HepG2 (cell line): ENCODE measurements around the gene BGN. TPM values are rescaled to one million over a fixed set of nuclear protein-coding genes. Genes with fewer than 3 reads are reported as not detected.

Experiments used
- ADNP ChIP-seq: sonication (generic); formaldehyde crosslinking; IDR thresholded peaks from 2 replicates; pipeline ENCODE4 v1.4.0; 2020; ENCODE audit warnings: missing genetic modification reagents
- BCL6 ChIP-seq: IDR thresholded peaks from 2 replicates; pipeline ENCODE4 v1.6.1; 2016; ENCODE audit warnings: missing genetic modification reagents, missing compliant biosample characterization
- CBX5 ChIP-seq: sonication (generic); formaldehyde crosslinking; IDR thresholded peaks from 2 replicates; pipeline ENCODE4 v1.4.0; 2020; ENCODE audit warnings: missing genetic modification reagents, borderline replicate concordance
- MXD4 ChIP-seq: IDR thresholded peaks from 2 replicates; pipeline ENCODE4 v1.6.1; 2016; ENCODE audit warnings: mild to moderate bottlenecking, missing biosample characterization, missing genetic modification reagents
- MZF1 ChIP-seq: sonication (generic); formaldehyde crosslinking; IDR thresholded peaks from 2 replicates; pipeline ENCODE4 v1.8.1; 2023; ENCODE audit warnings: mild to moderate bottlenecking, missing genetic modification reagents, borderline replicate concordance
- NKX3-1 ChIP-seq: sonication (generic); formaldehyde crosslinking; IDR thresholded peaks from 2 replicates; pipeline ENCODE4 v1.5.0; 2020; ENCODE audit warnings: missing genetic modification reagents
- NR2F2 ChIP-seq: IDR thresholded peaks from 2 replicates; pipeline ENCODE4 v1.6.1; 2012; ENCODE audit warnings: low read depth, inconsistent platforms, borderline replicate concordance
- SMAD9 ChIP-seq: sonication (generic); formaldehyde crosslinking; IDR thresholded peaks from 2 replicates; pipeline ENCODE4 v1.5.1; 2020; ENCODE audit warnings: mild to moderate bottlenecking, missing genetic modification reagents
- TBX2 ChIP-seq: sonication (generic); formaldehyde crosslinking; IDR thresholded peaks from 2 replicates; pipeline ENCODE4 v1.5.0; 2020; ENCODE audit warnings: missing genetic modification reagents, mild to moderate bottlenecking, borderline replicate concordance
- ZBTB20 ChIP-seq: sonication (generic); formaldehyde crosslinking; IDR thresholded peaks from 2 replicates; pipeline ENCODE4 v1.8.1; 2023; ENCODE audit warnings: missing genetic modification reagents, low read depth, mild to moderate bottlenecking, borderline replicate concordance
- ZBTB3 ChIP-seq: sonication (generic); formaldehyde crosslinking; IDR thresholded peaks from 2 replicates; pipeline ENCODE4 v1.4.0; 2020; ENCODE audit warnings: low read depth, mild to moderate bottlenecking, moderate library complexity, missing genetic modification reagents, borderline replicate concordance
- ZBTB7B ChIP-seq: sonication (generic); formaldehyde crosslinking; IDR thresholded peaks from 2 replicates; pipeline ENCODE4 v1.4.0; 2020; ENCODE audit warnings: missing genetic modification reagents
- ZNF317 ChIP-seq: sonication (generic); formaldehyde crosslinking; IDR thresholded peaks from 2 replicates; pipeline ENCODE4 v1.5.0; 2020; ENCODE audit warnings: mild to moderate bottlenecking, missing genetic modification reagents
- ZNF33B ChIP-seq: sonication (generic); formaldehyde crosslinking; IDR thresholded peaks from 2 replicates; pipeline ENCODE4 v1.5.1; 2020; ENCODE audit warnings: mild to moderate bottlenecking, missing genetic modification reagents
- ZNF749 ChIP-seq: sonication (generic); formaldehyde crosslinking; IDR thresholded peaks from 2 replicates; pipeline ENCODE4 v1.8.0; 2022; ENCODE audit warnings: mild to moderate bottlenecking, missing genetic modification reagents, moderate library complexity, borderline replicate concordance
- ZNF788 ChIP-seq: sonication (generic); formaldehyde crosslinking; IDR thresholded peaks from 2 replicates; pipeline ENCODE4 v1.5.0; 2020; ENCODE audit warnings: mild to moderate bottlenecking, missing genetic modification reagents, borderline replicate concordance
- polyA plus RNA-seq, 8 experiments: library from polyadenylated mRNA; depleted of rRNA in 3 of 8; stranded (reverse) in 7 of 8; unstranded in 1 of 8; fragments of >200 nt; fragmentation: Illumina TruSeq in 4 of 8; extraction: Trizol in 4 of 8; gene quantifications; 2 replicates each; pipeline versions ENCODE4 v1.2.1 to v1.2.3, GENCODE V29; 2011 to 2016; ENCODE audit warnings: low read depth in 4 of 8, missing spikeins in 1 of 8, mixed read lengths in 1 of 8; ENCODE audit not compliant: insufficient read depth in 1 of 8
- total RNA-seq, 5 experiments: library from RNA; depleted of rRNA; stranded (reverse); fragments of >200 nt; fragmentation: Illumina TruSeq; extraction: Trizol; gene quantifications; 2 replicates each; pipeline ENCODE4 v1.2.3, GENCODE V29; 2016; ENCODE audit warnings: low read depth in 1 of 5
- TF ChIP-seq, protein P1 (sequence below): sonication (generic); formaldehyde crosslinking; IDR thresholded peaks from 2 replicates; pipeline ENCODE4 v1.4.0; 2020; ENCODE audit warnings: missing genetic modification reagents
- TF ChIP-seq, protein P2 (sequence below): sonication (generic); formaldehyde crosslinking; IDR thresholded peaks from 2 replicates; pipeline ENCODE4 v1.4.0; 2020; ENCODE audit warnings: mild to moderate bottlenecking, missing genetic modification reagents

BGN gene
- total and polyA plus RNA-seq, 2 of the 13 experiments (the other 11 are each of a cell fraction or from before 2014, with no cell fraction given) = 0.18 to 0.63 TPM

DNA sequence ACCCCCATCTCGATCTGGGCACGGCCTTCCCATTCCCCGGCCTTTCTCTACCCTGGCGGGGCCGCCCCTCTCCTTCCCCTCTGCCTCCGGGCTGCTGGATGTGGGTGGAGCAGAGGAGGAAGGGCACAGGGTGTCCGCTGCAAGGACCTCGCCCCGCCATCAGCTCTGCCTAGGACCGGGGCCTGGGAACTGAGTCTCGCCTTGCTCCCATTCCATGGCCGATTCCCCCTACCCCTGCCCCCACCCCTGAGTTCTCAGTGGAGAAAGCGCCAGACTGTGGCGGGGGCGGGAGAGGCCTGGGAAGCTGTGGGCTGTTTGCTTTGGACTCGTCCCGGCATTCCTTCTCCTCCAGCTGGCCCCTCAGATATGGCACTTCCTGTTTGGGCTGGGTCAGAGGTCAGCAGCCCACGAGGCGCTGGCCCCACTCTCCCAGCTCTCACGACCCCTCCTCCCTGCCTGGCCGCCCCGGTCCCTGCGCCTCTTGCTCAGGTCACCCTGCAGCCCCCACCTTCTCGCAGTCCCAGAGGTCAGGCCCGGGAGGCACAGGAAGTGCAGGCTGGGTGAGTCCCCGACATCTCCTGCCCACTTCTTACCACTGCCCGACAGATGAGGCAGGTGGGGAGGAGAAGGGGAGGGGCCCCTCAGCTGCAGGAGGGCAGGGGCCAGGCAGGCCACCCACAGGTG lies 6.4 kb upstream of the BGN start (continued):
- TF ChIP-seq, protein P1, sequence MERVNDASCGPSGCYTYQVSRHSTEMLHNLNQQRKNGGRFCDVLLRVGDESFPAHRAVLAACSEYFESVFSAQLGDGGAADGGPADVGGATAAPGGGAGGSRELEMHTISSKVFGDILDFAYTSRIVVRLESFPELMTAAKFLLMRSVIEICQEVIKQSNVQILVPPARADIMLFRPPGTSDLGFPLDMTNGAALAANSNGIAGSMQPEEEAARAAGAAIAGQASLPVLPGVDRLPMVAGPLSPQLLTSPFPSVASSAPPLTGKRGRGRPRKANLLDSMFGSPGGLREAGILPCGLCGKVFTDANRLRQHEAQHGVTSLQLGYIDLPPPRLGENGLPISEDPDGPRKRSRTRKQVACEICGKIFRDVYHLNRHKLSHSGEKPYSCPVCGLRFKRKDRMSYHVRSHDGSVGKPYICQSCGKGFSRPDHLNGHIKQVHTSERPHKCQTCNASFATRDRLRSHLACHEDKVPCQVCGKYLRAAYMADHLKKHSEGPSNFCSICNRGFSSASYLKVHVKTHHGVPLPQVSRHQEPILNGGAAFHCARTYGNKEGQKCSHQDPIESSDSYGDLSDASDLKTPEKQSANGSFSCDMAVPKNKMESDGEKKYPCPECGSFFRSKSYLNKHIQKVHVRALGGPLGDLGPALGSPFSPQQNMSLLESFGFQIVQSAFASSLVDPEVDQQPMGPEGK (CRISPR knock-in tag) = peak; percentile 81; the same call in 1 of the 2 replicates
- TF ChIP-seq MZF1 (CRISPR knock-in tag) (no peak), MXD4 (CRISPR knock-in tag) (no peak), NKX3-1 (CRISPR knock-in tag) (no peak), BCL6 (CRISPR knock-in tag) (peak; percentile 65; the same call in 1 of the 2 replicates), ZNF749 (no peak), CBX5 (CRISPR knock-in tag) (no peak), NR2F2 (peak; percentile 84; the same call in 1 of the 2 replicates), ADNP (no peak), TBX2 (CRISPR knock-in tag) (peak; percentile 64; the same call in 1 of the 2 replicates), ZNF33B (CRISPR knock-in tag) (no peak), ZNF317 (CRISPR knock-in tag) (no peak), ZBTB7B (CRISPR knock-in tag) (peak; percentile 46; the same call in 1 of the 2 replicates), SMAD9 (CRISPR knock-in tag) (no peak), ZBTB3 (CRISPR knock-in tag) (no peak), ZBTB20 (no peak), ZNF788 (CRISPR knock-in tag) (peak; percentile 33; the same call in 1 of the 2 replicates)
- TF ChIP-seq, protein P2, sequence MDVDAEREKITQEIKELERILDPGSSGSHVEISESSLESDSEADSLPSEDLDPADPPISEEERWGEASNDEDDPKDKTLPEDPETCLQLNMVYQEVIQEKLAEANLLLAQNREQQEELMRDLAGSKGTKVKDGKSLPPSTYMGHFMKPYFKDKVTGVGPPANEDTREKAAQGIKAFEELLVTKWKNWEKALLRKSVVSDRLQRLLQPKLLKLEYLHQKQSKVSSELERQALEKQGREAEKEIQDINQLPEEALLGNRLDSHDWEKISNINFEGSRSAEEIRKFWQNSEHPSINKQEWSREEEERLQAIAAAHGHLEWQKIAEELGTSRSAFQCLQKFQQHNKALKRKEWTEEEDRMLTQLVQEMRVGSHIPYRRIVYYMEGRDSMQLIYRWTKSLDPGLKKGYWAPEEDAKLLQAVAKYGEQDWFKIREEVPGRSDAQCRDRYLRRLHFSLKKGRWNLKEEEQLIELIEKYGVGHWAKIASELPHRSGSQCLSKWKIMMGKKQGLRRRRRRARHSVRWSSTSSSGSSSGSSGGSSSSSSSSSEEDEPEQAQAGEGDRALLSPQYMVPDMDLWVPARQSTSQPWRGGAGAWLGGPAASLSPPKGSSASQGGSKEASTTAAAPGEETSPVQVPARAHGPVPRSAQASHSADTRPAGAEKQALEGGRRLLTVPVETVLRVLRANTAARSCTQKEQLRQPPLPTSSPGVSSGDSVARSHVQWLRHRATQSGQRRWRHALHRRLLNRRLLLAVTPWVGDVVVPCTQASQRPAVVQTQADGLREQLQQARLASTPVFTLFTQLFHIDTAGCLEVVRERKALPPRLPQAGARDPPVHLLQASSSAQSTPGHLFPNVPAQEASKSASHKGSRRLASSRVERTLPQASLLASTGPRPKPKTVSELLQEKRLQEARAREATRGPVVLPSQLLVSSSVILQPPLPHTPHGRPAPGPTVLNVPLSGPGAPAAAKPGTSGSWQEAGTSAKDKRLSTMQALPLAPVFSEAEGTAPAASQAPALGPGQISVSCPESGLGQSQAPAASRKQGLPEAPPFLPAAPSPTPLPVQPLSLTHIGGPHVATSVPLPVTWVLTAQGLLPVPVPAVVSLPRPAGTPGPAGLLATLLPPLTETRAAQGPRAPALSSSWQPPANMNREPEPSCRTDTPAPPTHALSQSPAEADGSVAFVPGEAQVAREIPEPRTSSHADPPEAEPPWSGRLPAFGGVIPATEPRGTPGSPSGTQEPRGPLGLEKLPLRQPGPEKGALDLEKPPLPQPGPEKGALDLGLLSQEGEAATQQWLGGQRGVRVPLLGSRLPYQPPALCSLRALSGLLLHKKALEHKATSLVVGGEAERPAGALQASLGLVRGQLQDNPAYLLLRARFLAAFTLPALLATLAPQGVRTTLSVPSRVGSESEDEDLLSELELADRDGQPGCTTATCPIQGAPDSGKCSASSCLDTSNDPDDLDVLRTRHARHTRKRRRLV (CRISPR knock-in tag) = 0 out of 2 replicates have a peak, but pooled peaks have one; percentile 50
